Hepatocyte (in vitro differentiated cells): ENCODE data around the gene BAZ1B. TPM values are rescaled to one million over a fixed set of nuclear protein-coding genes. Genes with fewer than 3 reads are reported as not detected.
"Not testable (repeated sequence)": the region's sequence is repeated elsewhere in the genome, so short reads cannot be mapped to it uniquely, and the experiment has no call there.

Experiments
- DNase-seq: peaks from one replicate; pipeline ENCODE4 v3.0.0-alpha.2; 2016; ENCODE audit warnings: low spot score
- H2AFZ ChIP-seq: fragments of 200-600 bp; sonication (generic); 2 replicates; pipeline ENCODE4 v1.6.0; 2016; ENCODE audit warnings: antibody characterized with exemption, mild to moderate bottlenecking
- H3K27ac ChIP-seq: fragments of 200-600 bp; sonication (generic); 2 replicates; pipeline ENCODE4 v1.5.1; 2016; ENCODE audit warnings: mild to moderate bottlenecking
- H3K27me3 ChIP-seq: fragments of 200-600 bp; sonication (generic); 2 replicates; pipeline ENCODE4 v1.6.1; 2016
- H3K36me3 ChIP-seq: fragments of 200-600 bp; sonication (generic); replicated peaks from 2 replicates; pipeline ENCODE4 v1.5.1; 2016; ENCODE audit warnings: low read depth; ENCODE audit not compliant: insufficient read depth
- H3K4me1 ChIP-seq: fragments of 200-600 bp; sonication (generic); 2 replicates; pipeline ENCODE4 v1.5.1; 2016; ENCODE audit warnings: mild to moderate bottlenecking, moderate library complexity; ENCODE audit not compliant: insufficient read depth
- H3K4me2 ChIP-seq: fragments of 200-600 bp; sonication (generic); 2 replicates; pipeline ENCODE4 v1.6.0; 2016
- H3K4me3 ChIP-seq: fragments of 200-600 bp; sonication (generic); 2 replicates; pipeline ENCODE4 v1.5.1; 2016; ENCODE audit warnings: mild to moderate bottlenecking
- H3K79me2 ChIP-seq: fragments of 200-600 bp; sonication (generic); 2 replicates; pipeline ENCODE4 v1.6.0; 2017; ENCODE audit warnings: mild to moderate bottlenecking
- H3K9me2 ChIP-seq: fragments of 200-600 bp; sonication (generic); replicated peaks from 2 replicates; pipeline ENCODE4 v1.6.0; 2017; ENCODE audit warnings: mild to moderate bottlenecking; ENCODE audit not compliant: insufficient read depth
- H3K9me3 ChIP-seq: fragments of 200-600 bp; sonication (generic); 2 replicates; pipeline ENCODE4 v1.5.1; 2016; ENCODE audit warnings: low read depth, mild to moderate bottlenecking
- H4K20me1 ChIP-seq: fragments of 200-600 bp; sonication (generic); 2 replicates; pipeline ENCODE4 v1.6.0; 2016; ENCODE audit warnings: mild to moderate bottlenecking; ENCODE audit not compliant: insufficient read depth, poor library complexity, severe bottlenecking
- EZH2 ChIP-seq: fragments of 200-600 bp; sonication (generic); IDR thresholded peaks from 2 replicates; pipeline ENCODE4 v1.6.1; 2016; ENCODE audit warnings: antibody characterized with exemption, mild to moderate bottlenecking, borderline replicate concordance
- EZH2phosphoT487 ChIP-seq: fragments of 200-600 bp; sonication (generic); IDR thresholded peaks from one replicate; pipeline ENCODE4 v1.6.1; 2018; ENCODE audit warnings: antibody characterized with exemption, mild to moderate bottlenecking, low read depth, moderate library complexity; ENCODE audit not compliant: unreplicated experiment, severe bottlenecking
- WGBS: methylation state at CpG from one replicate; pipeline ENCODE4 v1.1.6; 2016; ENCODE audit warnings: low lambda C conversion rate; ENCODE audit errors: missing lambda C conversion rate; 5-methylcytosine and 5-hydroxymethylcytosine counted together
- polyA plus RNA-seq: library from polyadenylated mRNA; unstranded; fragments of >200 nt; fragmentation: Nextera tagmentation; extraction: Ambion mirVana; gene quantifications from 2 replicates; pipeline ENCODE4 v1.2.1, GENCODE V29; 2016
- total RNA-seq: library from RNA; depleted of rRNA; stranded (reverse); fragments of >200 nt; gene quantifications from 2 replicates; pipeline ENCODE4 v1.2.3, GENCODE V29; 2014
- TF ChIP-seq, protein P1 (sequence below): fragments of 200-600 bp; sonication (generic); IDR thresholded peaks from 2 replicates; pipeline ENCODE4 v1.5.1; 2016; ENCODE audit warnings: antibody characterized with exemption, mild to moderate bottlenecking; ENCODE audit not compliant: poor library complexity

BAZ1B gene
- total and polyA plus RNA-seq, 2 experiments from 2014 or later, result 16.7 to 44.7 TPM

DNA sequence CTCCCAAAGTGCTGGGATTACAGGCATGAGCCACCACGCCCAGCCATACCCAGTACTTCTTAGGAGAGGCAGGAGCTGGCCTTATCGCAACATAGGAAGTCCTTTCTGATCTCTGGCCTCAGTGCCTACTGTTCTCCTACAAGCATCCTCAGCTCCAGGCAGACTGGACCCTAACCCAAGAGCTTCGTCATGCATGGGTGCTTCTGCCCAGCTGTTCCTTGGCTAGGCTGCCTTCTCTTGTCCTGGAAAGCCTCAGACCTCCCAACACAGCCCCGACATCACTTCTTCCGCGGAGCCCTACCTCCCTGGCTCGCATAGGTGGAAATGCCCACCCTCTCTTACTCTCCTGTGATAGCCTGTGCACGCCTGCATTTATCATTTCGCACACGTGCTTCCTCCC lies 19.6 kb upstream of the BAZ1B start:
- no peaks in the 10 kb centered on the region for H3K4me1 ChIP-seq
- no peak for DNase-seq
- peaks cover 36% of the 10 kb centered on the region for H3K79me2 ChIP-seq
- peaks cover 13% of the 10 kb centered on the region for H4K20me1 ChIP-seq
- no peak for TF ChIP-seq EZH2phosphoT487
- TF ChIP-seq, protein P1, sequence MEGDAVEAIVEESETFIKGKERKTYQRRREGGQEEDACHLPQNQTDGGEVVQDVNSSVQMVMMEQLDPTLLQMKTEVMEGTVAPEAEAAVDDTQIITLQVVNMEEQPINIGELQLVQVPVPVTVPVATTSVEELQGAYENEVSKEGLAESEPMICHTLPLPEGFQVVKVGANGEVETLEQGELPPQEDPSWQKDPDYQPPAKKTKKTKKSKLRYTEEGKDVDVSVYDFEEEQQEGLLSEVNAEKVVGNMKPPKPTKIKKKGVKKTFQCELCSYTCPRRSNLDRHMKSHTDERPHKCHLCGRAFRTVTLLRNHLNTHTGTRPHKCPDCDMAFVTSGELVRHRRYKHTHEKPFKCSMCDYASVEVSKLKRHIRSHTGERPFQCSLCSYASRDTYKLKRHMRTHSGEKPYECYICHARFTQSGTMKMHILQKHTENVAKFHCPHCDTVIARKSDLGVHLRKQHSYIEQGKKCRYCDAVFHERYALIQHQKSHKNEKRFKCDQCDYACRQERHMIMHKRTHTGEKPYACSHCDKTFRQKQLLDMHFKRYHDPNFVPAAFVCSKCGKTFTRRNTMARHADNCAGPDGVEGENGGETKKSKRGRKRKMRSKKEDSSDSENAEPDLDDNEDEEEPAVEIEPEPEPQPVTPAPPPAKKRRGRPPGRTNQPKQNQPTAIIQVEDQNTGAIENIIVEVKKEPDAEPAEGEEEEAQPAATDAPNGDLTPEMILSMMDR, result no peak
- TF ChIP-seq EZH2, result no peak
- H3K9me3 ChIP-seq, result no peaks in the 10 kb centered on the region
- H3K9me2 ChIP-seq, result no peaks in the 10 kb centered on the region
- H3K27me3 ChIP-seq, result no peaks in the 10 kb centered on the region
- peaks cover 4% of the 10 kb centered on the region for H3K36me3 ChIP-seq
- no peak overlapping the region for H3K4me2 ChIP-seq
- H2AFZ ChIP-seq, result no peak overlapping the region
- H3K27ac ChIP-seq, result no peak overlapping the region
- WGBS, result 99% methylated on average over 10 of the region's 10 CpGs
- H3K4me3 ChIP-seq, result no peak overlapping the region

GRCh38 chr7:73539709-73540108 lies 17.6 kb upstream of the BAZ1B start:
- Histone ChIP-seq H4K20me1 (peaks cover 6% of the 10 kb centered on the region), H3K9me3 (no peaks in the 10 kb centered on the region), H2AFZ (no peak overlapping the region), H3K27ac (no peak overlapping the region), H3K36me3 (peaks cover 4% of the 10 kb centered on the region), H3K4me3 (no peak overlapping the region), H3K9me2 (no peaks in the 10 kb centered on the region), H3K27me3 (no peaks in the 10 kb centered on the region), H3K79me2 (peaks cover 21% of the 10 kb centered on the region), H3K4me2 (no peak overlapping the region), H3K4me1 (no peaks in the 10 kb centered on the region)
- TF ChIP-seq EZH2 (no peak), EZH2phosphoT487 (no peak)
- TF ChIP-seq, protein P1, result no peak
- 90% methylated on average over 13 of the region's 13 CpGs for WGBS
- DNase-seq, result no peak

DNA sequence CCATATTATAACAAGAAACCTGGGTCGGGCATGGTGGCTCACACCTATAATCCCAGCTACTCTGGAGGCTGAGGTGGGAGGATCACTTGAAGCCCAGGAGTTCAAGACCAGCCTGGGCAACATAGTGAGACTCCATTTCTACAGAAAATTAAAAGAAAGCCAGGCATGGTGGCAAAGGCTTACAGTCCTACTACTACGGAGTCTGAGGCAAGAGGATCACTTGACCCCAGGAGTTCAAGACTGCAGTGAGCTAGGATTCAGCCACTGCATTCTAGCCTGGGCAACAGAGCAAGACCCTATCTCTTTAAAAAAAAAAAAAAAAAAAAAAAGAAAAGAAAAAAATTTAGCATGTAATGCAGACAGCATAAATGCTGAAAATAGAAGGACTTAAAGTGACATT lies 16.4 kb upstream of the BAZ1B start:
- 98% methylated on average over 2 of the region's 2 CpGs for WGBS
- not testable (repeated sequence) for H3K36me3 ChIP-seq

DNA sequence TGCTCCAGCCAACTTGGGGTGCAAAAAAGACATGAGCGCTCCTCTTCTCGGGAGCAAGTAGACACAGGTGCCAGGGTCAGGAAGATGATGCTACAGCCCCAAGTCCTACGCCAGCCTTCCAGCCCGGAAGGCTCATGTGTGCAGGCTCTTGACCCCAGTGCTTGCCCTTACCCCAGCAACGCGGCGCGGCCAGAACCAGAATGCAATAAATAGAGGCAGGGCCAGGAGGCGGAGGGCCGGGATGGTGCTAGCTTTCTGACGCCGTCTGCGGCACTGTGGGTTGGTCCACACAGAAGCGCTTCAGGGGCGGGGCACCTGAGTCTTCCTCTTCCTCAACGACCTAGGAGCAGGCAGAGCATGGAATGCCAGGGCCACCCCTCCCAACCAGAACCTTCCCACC lies 15.0 kb upstream of the BAZ1B start:
- Histone ChIP-seq H3K36me3 (peaks cover 4% of the 10 kb centered on the region), H3K4me1 (no peaks in the 10 kb centered on the region), H2AFZ (no peak overlapping the region), H3K79me2 (peaks cover 4% of the 10 kb centered on the region), H3K9me2 (no peaks in the 10 kb centered on the region), H3K27ac (no peak overlapping the region), H3K9me3 (no peaks in the 10 kb centered on the region), H4K20me1 (no peaks in the 10 kb centered on the region), H3K4me3 (no peak overlapping the region), H3K4me2 (no peak overlapping the region), H3K27me3 (no peaks in the 10 kb centered on the region)
- TF ChIP-seq EZH2phosphoT487, result no peak
- TF ChIP-seq, protein P1, result no peak
- no peak for TF ChIP-seq EZH2
- 98% methylated on average over 15 of the region's 16 CpGs for WGBS
- DNase-seq, result no peak

More for the DNA sequence above, 16.4 kb upstream of the BAZ1B start:
- not testable (repeated sequence) for DNase-seq, H4K20me1 ChIP-seq, H3K9me3 ChIP-seq, H2AFZ ChIP-seq, H3K4me2 ChIP-seq, H3K27ac ChIP-seq, H3K4me3 ChIP-seq, H3K9me2 ChIP-seq, H3K4me1 ChIP-seq, H3K27me3 ChIP-seq
- peaks cover 11% of the 10 kb centered on the region for H3K79me2 ChIP-seq
